GM12864 (cell line): ENCODE data around the gene PTPRG.

Source experiments
- DNase-seq: peaks from one replicate; pipeline ENCODE4 v3.0.0-alpha.2; 2011; ENCODE audit warnings: low read depth
- H3K4me3 ChIP-seq: 2 replicates; pipeline ENCODE4 v1.5.1; 2011; ENCODE audit warnings: mild to moderate bottlenecking, low read depth, low read length, control low read depth
- TF ChIP-seq, protein P1 (sequence below): IDR thresholded peaks from 2 replicates; pipeline ENCODE4 v1.5.1; 2011; ENCODE audit warnings: low read depth, mild to moderate bottlenecking, moderate library complexity, low read length, control low read depth, inconsistent platforms; ENCODE audit errors: missing control alignments

PTPRG gene

GRCh38 chr3:61901986-61902385, 340.6 kb downstream of the PTPRG start:
- no peak for DNase-seq
- no peak overlapping the region for H3K4me3 ChIP-seq
- TF ChIP-seq, protein P1, sequence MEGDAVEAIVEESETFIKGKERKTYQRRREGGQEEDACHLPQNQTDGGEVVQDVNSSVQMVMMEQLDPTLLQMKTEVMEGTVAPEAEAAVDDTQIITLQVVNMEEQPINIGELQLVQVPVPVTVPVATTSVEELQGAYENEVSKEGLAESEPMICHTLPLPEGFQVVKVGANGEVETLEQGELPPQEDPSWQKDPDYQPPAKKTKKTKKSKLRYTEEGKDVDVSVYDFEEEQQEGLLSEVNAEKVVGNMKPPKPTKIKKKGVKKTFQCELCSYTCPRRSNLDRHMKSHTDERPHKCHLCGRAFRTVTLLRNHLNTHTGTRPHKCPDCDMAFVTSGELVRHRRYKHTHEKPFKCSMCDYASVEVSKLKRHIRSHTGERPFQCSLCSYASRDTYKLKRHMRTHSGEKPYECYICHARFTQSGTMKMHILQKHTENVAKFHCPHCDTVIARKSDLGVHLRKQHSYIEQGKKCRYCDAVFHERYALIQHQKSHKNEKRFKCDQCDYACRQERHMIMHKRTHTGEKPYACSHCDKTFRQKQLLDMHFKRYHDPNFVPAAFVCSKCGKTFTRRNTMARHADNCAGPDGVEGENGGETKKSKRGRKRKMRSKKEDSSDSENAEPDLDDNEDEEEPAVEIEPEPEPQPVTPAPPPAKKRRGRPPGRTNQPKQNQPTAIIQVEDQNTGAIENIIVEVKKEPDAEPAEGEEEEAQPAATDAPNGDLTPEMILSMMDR, result no peak

- no peak for DNase-seq
- TF ChIP-seq, protein P1, result no peak
- no peak overlapping the region for H3K4me3 ChIP-seq
These were observed 341.7 kb downstream of the PTPRG start for GRCh38 chr3:61903074-61903473.

GRCh38 chr3:61903931-61904657, 342.7 kb downstream of the PTPRG start:
- TF ChIP-seq, protein P1, result no peak
- H3K4me3 ChIP-seq, result no peak overlapping the region
- DNase-seq, result no peak

DNA sequence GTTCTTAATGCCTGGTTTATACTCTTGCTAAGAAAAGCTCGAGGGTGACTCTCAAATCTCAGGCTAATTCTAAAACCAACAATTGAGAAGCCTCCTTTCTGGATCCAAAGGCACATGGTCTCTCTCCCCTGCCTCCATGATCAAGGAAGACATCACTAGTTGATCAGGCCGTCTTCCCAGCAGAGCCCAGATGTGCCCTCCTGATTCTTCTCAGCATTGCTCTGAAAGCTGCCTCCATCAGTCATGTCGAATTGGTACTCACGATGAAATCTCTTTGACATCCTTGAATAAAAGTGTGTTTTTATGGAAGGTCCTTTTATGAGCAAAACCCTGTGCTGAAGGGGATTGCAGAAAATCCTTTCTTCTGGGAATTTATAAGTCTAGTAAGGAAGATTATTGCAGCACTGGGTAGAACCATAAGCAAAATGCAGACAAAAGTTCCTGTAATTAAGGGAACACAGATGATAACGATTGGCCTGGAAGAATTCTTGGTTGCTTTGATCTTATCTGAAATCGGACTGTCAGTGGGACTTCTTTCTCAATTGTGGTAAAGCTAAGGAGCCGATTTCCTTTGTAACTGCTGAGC, 345.9 kb downstream of the PTPRG start:
- TF ChIP-seq, protein P1, result no peak

DNA sequence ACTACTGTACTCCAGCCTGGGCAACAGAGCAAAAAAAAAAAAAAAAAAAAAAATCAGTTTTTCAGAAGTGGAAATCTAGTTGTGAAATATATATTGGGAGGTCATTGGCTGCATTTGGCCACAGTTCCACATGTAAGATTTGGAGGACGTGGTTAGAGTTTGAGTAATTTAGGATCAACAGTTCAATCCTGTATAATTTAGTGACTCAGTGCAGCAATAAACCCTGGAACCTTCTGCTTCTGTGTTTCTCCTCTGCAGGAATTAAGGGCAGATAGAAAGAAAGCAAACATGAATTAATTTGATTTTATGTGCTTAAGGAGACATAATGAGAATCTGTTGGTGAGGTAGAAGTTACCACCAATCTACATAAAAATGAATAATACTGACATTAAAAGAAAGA, 347.0 kb downstream of the PTPRG start:
- no peak overlapping the region for H3K4me3 ChIP-seq

More for the DNA sequence above, 345.9 kb downstream of the PTPRG start:
- H3K4me3 ChIP-seq, result no peak overlapping the region
- no peak for DNase-seq

DNA sequence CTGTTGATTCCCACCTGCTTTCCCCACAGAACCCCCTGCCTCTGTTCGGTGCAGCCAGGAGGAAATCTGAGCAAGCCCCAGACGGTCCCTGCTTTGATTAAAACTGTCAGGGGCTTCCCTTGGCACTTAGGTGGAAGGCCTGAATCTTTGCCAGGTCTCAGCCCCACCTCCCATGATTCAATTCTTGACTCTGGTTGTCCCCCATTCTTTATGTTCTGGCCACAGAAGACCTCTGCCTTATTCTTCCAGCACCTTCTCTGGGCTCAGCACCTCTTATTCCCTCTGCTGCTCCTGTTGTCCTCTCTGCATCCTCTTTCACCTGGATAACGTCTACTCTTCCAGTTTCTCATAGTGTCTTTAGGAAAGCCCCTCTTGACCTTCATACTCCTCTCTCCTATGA, 349.4 kb downstream of the PTPRG start:
- TF ChIP-seq, protein P1, result no peak
- no peak for DNase-seq
- no peak overlapping the region for H3K4me3 ChIP-seq

More for the DNA sequence above, 347.0 kb downstream of the PTPRG start:
- TF ChIP-seq, protein P1, result no peak
- no peak for DNase-seq
